ENCODE data around the gene MAGT1.

The MAGT1 gene

DNA sequence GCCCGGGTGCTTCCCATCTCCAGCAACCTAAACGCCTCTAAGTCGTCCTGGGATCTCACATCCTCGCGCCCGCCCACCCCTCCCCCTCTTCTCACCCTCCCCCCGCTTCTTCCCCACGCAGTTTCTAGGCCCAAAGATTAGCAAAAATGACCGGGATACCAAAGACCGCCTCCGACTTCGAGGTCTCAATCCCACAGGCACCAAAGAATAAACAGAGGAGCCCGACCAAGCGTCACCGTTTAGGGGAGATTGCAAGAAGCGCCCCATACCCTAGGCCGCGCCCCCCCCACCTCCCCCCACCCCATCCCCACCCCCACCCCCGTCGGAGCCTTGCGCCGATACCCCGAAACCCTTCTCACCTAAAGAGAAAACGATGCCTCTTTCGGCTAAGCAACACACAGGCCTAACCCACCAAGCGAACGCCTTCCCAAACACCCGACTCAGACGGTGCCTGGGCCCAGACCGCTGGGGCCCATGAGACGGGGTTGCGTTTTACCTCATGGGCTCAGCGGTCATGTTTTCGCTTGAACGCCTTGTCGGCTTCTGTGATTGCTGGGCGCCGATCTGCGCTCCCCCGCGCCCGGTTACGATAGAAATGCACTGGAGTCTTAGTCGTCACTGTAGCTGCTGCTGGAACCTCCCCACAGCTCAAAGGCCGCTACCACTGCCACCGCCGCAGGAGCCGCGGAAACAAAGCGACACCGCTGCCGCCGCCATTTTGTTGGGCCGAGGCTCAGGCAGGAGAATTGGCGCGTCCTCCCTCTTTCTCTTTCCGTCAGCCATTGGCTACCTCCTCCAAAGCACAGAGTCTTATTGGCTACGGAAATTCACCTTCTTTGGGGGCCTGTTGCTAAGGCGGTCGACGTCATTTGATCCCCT, 109.5 kb downstream of the MAGT1 start, which contains the start of gene ATRX:
Gene ATRX, minus strand, starts transcription at position 731 of the 879 bp plus-strand sequence. Its CDS starts 215 bp downstream, at position 516.
- TF ChIP-seq, protein P1, sequence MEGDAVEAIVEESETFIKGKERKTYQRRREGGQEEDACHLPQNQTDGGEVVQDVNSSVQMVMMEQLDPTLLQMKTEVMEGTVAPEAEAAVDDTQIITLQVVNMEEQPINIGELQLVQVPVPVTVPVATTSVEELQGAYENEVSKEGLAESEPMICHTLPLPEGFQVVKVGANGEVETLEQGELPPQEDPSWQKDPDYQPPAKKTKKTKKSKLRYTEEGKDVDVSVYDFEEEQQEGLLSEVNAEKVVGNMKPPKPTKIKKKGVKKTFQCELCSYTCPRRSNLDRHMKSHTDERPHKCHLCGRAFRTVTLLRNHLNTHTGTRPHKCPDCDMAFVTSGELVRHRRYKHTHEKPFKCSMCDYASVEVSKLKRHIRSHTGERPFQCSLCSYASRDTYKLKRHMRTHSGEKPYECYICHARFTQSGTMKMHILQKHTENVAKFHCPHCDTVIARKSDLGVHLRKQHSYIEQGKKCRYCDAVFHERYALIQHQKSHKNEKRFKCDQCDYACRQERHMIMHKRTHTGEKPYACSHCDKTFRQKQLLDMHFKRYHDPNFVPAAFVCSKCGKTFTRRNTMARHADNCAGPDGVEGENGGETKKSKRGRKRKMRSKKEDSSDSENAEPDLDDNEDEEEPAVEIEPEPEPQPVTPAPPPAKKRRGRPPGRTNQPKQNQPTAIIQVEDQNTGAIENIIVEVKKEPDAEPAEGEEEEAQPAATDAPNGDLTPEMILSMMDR (IDR thresholded peaks at IDR 0.05; ENCODE audit: borderline replicate concordance, insufficient read depth, low read depth, low read length): no peak
- H3K4me3 ChIP-seq (ENCODE audit: low read depth, low read length): peak within 1 kb of the TSS; percentile 69

- H3K4me3 ChIP-seq (ENCODE audit: low read depth, low read length): no peak overlapping the region
These were observed 115.5 kb downstream of the MAGT1 start for GRCh38 chrX:77779695-77780094.

GRCh38 chrX:77776659-77777058, 118.6 kb downstream of the MAGT1 start:
- TF ChIP-seq, protein P1 (IDR thresholded peaks at IDR 0.05; ENCODE audit: borderline replicate concordance, insufficient read depth, low read depth, low read length): no peak
- H3K4me3 ChIP-seq (ENCODE audit: low read depth, low read length): no peak overlapping the region

More at GRCh38 chrX:77779695-77780094, 115.5 kb downstream of the MAGT1 start:
- TF ChIP-seq, protein P1 (IDR thresholded peaks at IDR 0.05; ENCODE audit: borderline replicate concordance, insufficient read depth, low read depth, low read length): no peak
